Transverse colon (tissue), 4 donors: ENCODE measurements around the gene GALNT12. TPM values are rescaled to one million over a fixed set of nuclear protein-coding genes. Genes with fewer than 3 reads are reported as not detected.
A peak's percentile ranks its signal among the peaks of the same experiment; 100 is the strongest.

Experiments
- DNase-seq: peaks from one replicate; pipeline ENCODE4 v3.0.0-alpha.2; 2019
- H3K27ac ChIP-seq, 4 donors: fragments of 200-600 bp; sonication (generic); 2 replicates each; pipeline ENCODE4 v1.5.1; 2016 to 2018; ENCODE audit warnings: inconsistent platforms in 4 of 4
- H3K27me3 ChIP-seq: fragments of 200-600 bp; sonication (generic); 2 replicates; pipeline ENCODE4 v1.5.1; 2017; ENCODE audit warnings: inconsistent platforms
- H3K36me3 ChIP-seq, 4 donors: fragments of 200-600 bp; sonication (generic); 2 replicates each; pipeline ENCODE4 v1.5.1; 2017 to 2019; ENCODE audit warnings: inconsistent platforms in 4 of 4
- H3K4me1 ChIP-seq, 4 donors: fragments of 200-600 bp; sonication (generic); 2 replicates each; pipeline ENCODE4 v1.5.1; 2017 to 2020; ENCODE audit warnings: inconsistent platforms in 4 of 4
- H3K4me3 ChIP-seq, 4 donors: fragments of 200-600 bp; sonication (generic); 1 replicate in 1 of 4; 2 replicates in 3 of 4; pipeline versions ENCODE4 v1.5.1 to v1.6.1; 2017 to 2019; ENCODE audit warnings: inconsistent platforms in 4 of 4
- H3K9me3 ChIP-seq, 2 donors: fragments of 200-600 bp; sonication (generic); 2 replicates each; pipeline ENCODE4 v1.5.1; 2017 to 2019; ENCODE audit warnings: inconsistent platforms in 2 of 2
- CTCF ChIP-seq, 5 experiments: fragments of 200-600 bp in 3 of 5; fragments of 450-650 bp in 2 of 5; sonication (generic) in 3 of 5; IDR thresholded peaks; 1 replicate in 2 of 5; 2 replicates in 3 of 5; pipeline ENCODE4 v1.5.1; 2016 to 2017; ENCODE audit warnings: antibody characterized with exemption in 5 of 5, inconsistent platforms in 3 of 5, mild to moderate bottlenecking in 2 of 5, moderate library complexity in 1 of 5
- EP300 ChIP-seq: sonication (generic); formaldehyde crosslinking; IDR thresholded peaks from one replicate; pipeline ENCODE4 v1.6.1; 2017; ENCODE audit warnings: antibody characterized with exemption, low read depth
- POLR2A ChIP-seq: fragments of 450-650 bp; IDR thresholded peaks from one replicate; pipeline ENCODE4 v1.6.1; 2016; ENCODE audit warnings: antibody characterized with exemption, mild to moderate bottlenecking, moderate library complexity
- POLR2AphosphoS5 ChIP-seq, 3 donors: sonication (generic); formaldehyde crosslinking; IDR thresholded peaks; one replicate each; pipeline ENCODE4 v1.6.1; 2016; ENCODE audit warnings: antibody characterized with exemption in 3 of 3
- WGBS, 2 donors: methylation state at CpG; one replicate each; pipeline ENCODE4 v1.1.5; 2018; ENCODE audit warnings: low coverage in 1 of 2; 5-methylcytosine and 5-hydroxymethylcytosine counted together
- in situ Hi-C, 4 donors: fragments of 200-750 bp; cut with MboI; loops; one replicate each; pipeline versions ENCODE4 v1.15.0 to v1.15.1; 2017; ENCODE audit warnings: low sequenced_read_pairs in 3 of 4, low pct_ligation_motif_present in 1 of 4, low pct_unique_long_range_greater_than_20kb in 1 of 4
- intact Hi-C: fragments of 100-400 bp; cut with DNase I; formaldehyde crosslinking; loops from one replicate; pipeline ENCODE4 v1.15.1; 2023; ENCODE audit warnings: low total_unique reads
- total RNA-seq, 4 donors: library from RNA; depleted of rRNA; stranded (reverse); fragments of >200 nt; gene quantifications; one replicate each; pipeline ENCODE4 v1.1.0, GENCODE V29; 2016

Gene GALNT12
- total RNA-seq, 4 donors from 2014 or later: 79.7 to 174 (median 120) TPM

GRCh38 chr9:98806394-98807035, 955 bp upstream of the GALNT12 start:
- H3K4me1 ChIP-seq: peaks cover 18 to 68% (median 57%) of the 10 kb centered on the region in 4 donors
- WGBS, 2 donors: 63 to 73% methylated on average over 8 of the region's 8 CpGs
- H3K9me3 ChIP-seq: no peaks in the 10 kb centered on the region
- no peaks in the 10 kb centered on the region for H3K27me3 ChIP-seq
- peak; percentile 18 to 42 (median 22) for TF ChIP-seq CTCF (IDR thresholded peaks at IDR 0.05)
- no peak for TF ChIP-seq POLR2A
- peak overlapping the region in 3 of 4 donors; percentile 0 to 94 (median 56) for H3K4me3 ChIP-seq
- in situ Hi-C loops: no loop called here
- no peaks in the 10 kb centered on the region for H3K36me3 ChIP-seq
- intact Hi-C loops: no loop called here
- DNase-seq: no peak
- peak overlapping the region; percentile 82 to 89 (median 88) for H3K27ac ChIP-seq

GRCh38 chr9:98807814-98808195, 335 bp downstream of the GALNT12 start:
- Histone ChIP-seq H3K27ac (peak overlapping the region; percentile 82 to 89 (median 88)), H3K4me3 (peak overlapping the region; percentile 11 to 94 (median 64)), H3K9me3 (no peaks in the 10 kb centered on the region), H3K27me3 (no peaks in the 10 kb centered on the region), H3K4me1 (peaks cover 18 to 75% (median 57%) of the 10 kb centered on the region in 4 donors), H3K36me3 (no peaks in the 10 kb centered on the region)
- in situ Hi-C loops: no loop called here
- 0% methylated on average over 1 to 16 of the region's 46 CpGs for WGBS, 2 donors
- intact Hi-C loops: no loop called here
- peak; percentile 50 for DNase-seq
- no peak for TF ChIP-seq CTCF (IDR thresholded peaks at IDR 0.05)
- TF ChIP-seq POLR2AphosphoS5 (IDR thresholded peaks at IDR 0.05): no peak
- no peak for TF ChIP-seq EP300
- TF ChIP-seq POLR2A: no peak

- intact Hi-C loops: no loop called here
- Histone ChIP-seq H3K36me3 (no peaks in the 10 kb centered on the region), H3K4me1 (peaks cover 18 to 75% (median 57%) of the 10 kb centered on the region in 4 donors), H3K27me3 (no peaks in the 10 kb centered on the region), H3K27ac (peak overlapping the region; percentile 82 to 89 (median 88)), H3K9me3 (no peaks in the 10 kb centered on the region), H3K4me3 (peak overlapping the region; percentile 11 to 94 (median 64))
- in situ Hi-C loops: no loop called here
- TF ChIP-seq POLR2AphosphoS5 (IDR thresholded peaks at IDR 0.05) (peak; percentile 58 to 88 (median 83)), POLR2A (peak; percentile 80), EP300 (no peak), CTCF (IDR thresholded peaks at IDR 0.05) (no peak)
- WGBS, 2 donors: 17 to 20% methylated on average over 2 to 17 of the region's 17 CpGs
- peak; percentile 93 for DNase-seq
Measured at GRCh38 chr9:98808411-98808815, 943 bp downstream of the GALNT12 start.

- TF ChIP-seq CTCF (IDR thresholded peaks at IDR 0.05) (no peak), POLR2A (no peak), POLR2AphosphoS5 (IDR thresholded peaks at IDR 0.05) (no peak)
- no peaks in the 10 kb centered on the region for H3K36me3 ChIP-seq
- no peaks in the 10 kb centered on the region for H3K9me3 ChIP-seq
- H3K27me3 ChIP-seq: no peaks in the 10 kb centered on the region
- intact Hi-C loops: no loop called here
- H3K4me3 ChIP-seq: peak overlapping the region in 3 of 4 donors; percentile 56 to 94 (median 71)
- DNase-seq: peak; percentile 19
- peaks cover 18 to 71% (median 56%) of the 10 kb centered on the region in 4 donors for H3K4me1 ChIP-seq
- peak overlapping the region; percentile 82 to 89 (median 88) for H3K27ac ChIP-seq
- in situ Hi-C loops: no loop called here
- 66% methylated on average over 2 of the region's 2 CpGs; no CpG with 5 or more reads in 1 of the 2 donors for WGBS, 2 donors
Measured at GRCh38 chr9:98808875-98809274, 1.4 kb downstream of the GALNT12 start.
